Endothelial cell of umbilical vein (primary cell): ENCODE measurements around the gene RAB36. TPM values are rescaled to one million over a fixed set of nuclear protein-coding genes. Genes with fewer than 3 reads are reported as not detected.

Source experiments
- BruUV-seq: library from RNA; stranded (reverse); fragments of 400-500 nt; replicated peaks from 2 replicates; lab custom pipeline; 2021; lab: Mats Ljungman, UMichigan
- CTCF ChIA-PET: fragments of 300-600, 350-600 bp; sonication (Branson Sonifier 250); formaldehyde crosslinking; loops from one replicate; lab custom pipeline; 2021; ENCODE audit warnings: antibody characterized with exemption, inconsistent platforms; lab: Charles Lee
- POLR2A ChIA-PET: fragments of 300-600, 350-600 bp; sonication (Branson Sonifier 250); formaldehyde crosslinking; loops from one replicate; lab custom pipeline; 2021; ENCODE audit warnings: antibody characterized with exemption, inconsistent platforms; lab: Charles Lee
- DNase-seq: peaks from one replicate; pipeline ENCODE4 v3.0.0-alpha.2; 2011; ENCODE audit warnings: low read depth, low spot score
- FAIRE-seq: peaks from 2 replicates; lab custom pipeline; 2011; peaks lifted over from hg19 to GRCh38; lab: Jason Lieb, UNC
- H2AFZ ChIP-seq: 2 replicates; pipeline ENCODE4 v1.6.0; 2012; ENCODE audit warnings: low read depth, low read length, control low read depth, inconsistent platforms
- H3K27ac ChIP-seq: 2 replicates; pipeline ENCODE4 v1.5.1; 2011; ENCODE audit warnings: low read depth, mild to moderate bottlenecking, control low read depth, low read length, moderate library complexity; ENCODE audit not compliant: insufficient read depth
- H3K27me3 ChIP-seq, 2 experiments: 2 replicates each; pipeline versions ENCODE4 v1.6.0 to v1.6.1; 2011; ENCODE audit warnings: low read length in 2 of 2, mixed read lengths in 1 of 2; ENCODE audit not compliant: control insufficient read depth in 2 of 2, insufficient read depth in 2 of 2
- H3K36me3 ChIP-seq, 2 experiments: 2 replicates in 1 of 2; 3 replicates in 1 of 2; pipeline ENCODE4 v1.5.1; 2011; ENCODE audit warnings: low read length in 2 of 2, mild to moderate bottlenecking in 1 of 2, moderate library complexity in 1 of 2; ENCODE audit not compliant: control insufficient read depth in 2 of 2, insufficient read depth in 2 of 2; ENCODE audit errors: extremely low read depth in 1 of 2
- H3K4me1 ChIP-seq: 3 replicates; pipeline ENCODE4 v1.5.1; 2011; ENCODE audit warnings: mild to moderate bottlenecking, low read length; ENCODE audit not compliant: control insufficient read depth, insufficient read depth; ENCODE audit errors: extremely low read depth
- H3K4me2 ChIP-seq: 2 replicates; pipeline ENCODE4 v1.6.1; 2011; ENCODE audit warnings: low read length, control low read depth, mixed read lengths; ENCODE audit not compliant: insufficient read depth
- H3K4me3 ChIP-seq, 3 experiments: fragments of 200-600 bp in 1 of 3; sonication (generic), shearing (Covaris generic) in 1 of 3; replicated peaks in 1 of 3; 2 replicates each; pipeline ENCODE4 v1.5.1; 2011 to 2016; ENCODE audit warnings: control low read depth in 3 of 3, low read length in 3 of 3, mild to moderate bottlenecking in 2 of 3, inconsistent platforms in 1 of 3, low read depth in 1 of 3, moderate library complexity in 1 of 3; ENCODE audit not compliant: insufficient read depth in 1 of 3
- H3K79me2 ChIP-seq: 2 replicates; pipeline ENCODE4 v1.6.0; 2012; ENCODE audit warnings: low read length, inconsistent platforms; ENCODE audit not compliant: control insufficient read depth, insufficient read depth
- H3K9ac ChIP-seq: replicated peaks from 2 replicates; pipeline ENCODE3; 2011; ENCODE audit warnings: low read length, control low read depth; ENCODE audit not compliant: insufficient read depth; ENCODE audit errors: extremely low read depth
- H3K9me1 ChIP-seq: replicated peaks from 3 replicates; pipeline ENCODE4 v1.6.0; 2011; ENCODE audit warnings: mild to moderate bottlenecking, low read length; ENCODE audit not compliant: control insufficient read depth, insufficient read depth; ENCODE audit errors: extremely low read depth
- H3K9me3 ChIP-seq: replicated peaks from 2 replicates; pipeline ENCODE4 v1.5.1; 2012; ENCODE audit warnings: low read length, inconsistent platforms; ENCODE audit not compliant: control insufficient read depth, insufficient read depth
- H4K20me1 ChIP-seq: replicated peaks from 2 replicates; pipeline ENCODE3; 2011; ENCODE audit warnings: mild to moderate bottlenecking, low read length; ENCODE audit not compliant: control insufficient read depth, insufficient read depth; ENCODE audit errors: extremely low read depth
- FOS ChIP-seq: IDR thresholded peaks from 2 replicates; pipeline ENCODE4 v1.6.1; 2011; ENCODE audit warnings: mild to moderate bottlenecking, low read length, moderate library complexity, borderline replicate concordance; ENCODE audit not compliant: insufficient read depth
- GATA2 ChIP-seq: IDR thresholded peaks from 2 replicates; pipeline ENCODE4 v1.7.0; 2011; ENCODE audit warnings: low read depth, mild to moderate bottlenecking, moderate library complexity, mixed read lengths, low read length; ENCODE audit not compliant: insufficient read length, insufficient read depth
- JUN ChIP-seq: IDR thresholded peaks from 2 replicates; pipeline ENCODE4 v1.6.1; 2011; ENCODE audit warnings: borderline replicate concordance, low read depth; ENCODE audit not compliant: insufficient read length, insufficient read depth
- MYC ChIP-seq: IDR thresholded peaks from one replicate; pipeline ENCODE4 v1.6.1; 2011; ENCODE audit warnings: mild to moderate bottlenecking, low read depth, low read length
- POLR2AphosphoS5 ChIP-seq: IDR thresholded peaks from 2 replicates; pipeline ENCODE4 v1.6.1; 2012; ENCODE audit warnings: low read depth, mild to moderate bottlenecking, control low read depth, low read length, moderate library complexity; ENCODE audit not compliant: insufficient read depth
- dilution Hi-C: fragments of 300-500 bp; cut with MboI; formaldehyde crosslinking; loops from one replicate; pipeline ENCODE4 v1.15.0; 2019; ENCODE audit warnings: low sequenced_read_pairs; ENCODE audit not compliant: extremely low pct_ligation_motif_present
- intact Hi-C: fragments of 100-400 bp; cut with micrococcal nuclease; formaldehyde crosslinking; loops from one replicate; pipeline ENCODE4 v1.10.0; 2022
- polyA plus RNA-seq, 4 experiments: library from polyadenylated mRNA; depleted of rRNA in 3 of 4; stranded (reverse) in 3 of 4; unstranded in 1 of 4; fragments of >200 nt; gene quantifications; 2 replicates each; pipeline versions ENCODE4 v1.2.1 to v1.2.3, GENCODE V29; 2011 to 2012; ENCODE audit warnings: missing spikeins in 1 of 4
- total RNA-seq: library from RNA; stranded (reverse); gene quantifications from 2 replicates; pipeline ENCODE4 v1.2.3, GENCODE V29; 2021
- TF ChIP-seq, protein P1 (sequence below): IDR thresholded peaks from 2 replicates; pipeline ENCODE4 v1.6.1; 2011; ENCODE audit not compliant: insufficient read depth, insufficient read length
- TF ChIP-seq, protein P2 (sequence below), 2 donors: IDR thresholded peaks; 1 replicate in 1 of 2; 2 replicates in 1 of 2; pipeline ENCODE4 v1.5.1; 2011; ENCODE audit warnings: low read length in 2 of 2, mild to moderate bottlenecking in 2 of 2, moderate library complexity in 2 of 2, control low read depth in 1 of 2, inconsistent platforms in 1 of 2, low read depth in 1 of 2; ENCODE audit not compliant: insufficient read depth in 1 of 2; ENCODE audit errors: extremely low read depth in 1 of 2

Gene RAB36
- total and polyA plus RNA-seq, 2 donors (not counting 3 experiments of a cell fraction or from before 2014, with no cell fraction given), result 2.7 to 3.1 TPM

DNA sequence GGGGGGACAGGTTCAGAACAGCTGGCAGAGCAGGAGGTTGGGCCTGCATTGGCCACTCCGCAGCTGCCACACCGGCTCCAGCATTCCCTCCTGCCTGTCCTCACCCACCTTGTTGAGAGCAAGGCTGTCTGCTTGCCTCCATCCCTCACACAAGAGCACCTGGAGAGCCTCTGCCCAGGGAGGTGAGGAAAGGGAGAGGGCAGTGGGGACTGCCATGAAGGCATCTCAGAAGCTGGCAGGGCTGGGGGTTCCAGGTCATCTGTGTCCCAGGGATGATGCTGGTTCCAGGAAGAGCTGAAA is 30.6 kb upstream of the RAB36 start:
- Histone ChIP-seq H3K9me3 (no peaks in the 10 kb centered on the region), H3K36me3 (no peaks in the 10 kb centered on the region), H3K9me1 (no peaks in the 10 kb centered on the region), H3K4me1 (no peaks in the 10 kb centered on the region), H3K79me2 (no peaks in the 10 kb centered on the region), H2AFZ (no peak overlapping the region), H4K20me1 (no peaks in the 10 kb centered on the region), H3K4me2 (no peak overlapping the region), H3K27me3 (no peaks in the 10 kb centered on the region), H3K9ac (no peak overlapping the region), H3K4me3 (no peak overlapping the region), H3K27ac (no peak overlapping the region)
- DNase-seq (no peak), FAIRE-seq (no peak)
- CTCF ChIA-PET, result interaction anchor here (0.7 to 1.2 kb wide), 3 partner anchors 14 to 524 kb away, joined by 3 read pairs; no protein-coding TSS in a partner anchor
- dilution Hi-C loops (no loop called here), intact Hi-C loops (no loop called here)
- POLR2A ChIA-PET, result no interaction called here
- BruUV-seq, result no TSS peak
- TF ChIP-seq MYC (no peak), JUN (no peak), POLR2AphosphoS5 (no peak), GATA2 (no peak), FOS (no peak)
- TF ChIP-seq, protein P1, sequence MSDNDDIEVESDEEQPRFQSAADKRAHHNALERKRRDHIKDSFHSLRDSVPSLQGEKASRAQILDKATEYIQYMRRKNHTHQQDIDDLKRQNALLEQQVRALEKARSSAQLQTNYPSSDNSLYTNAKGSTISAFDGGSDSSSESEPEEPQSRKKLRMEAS, result no peak
- TF ChIP-seq, protein P2, sequence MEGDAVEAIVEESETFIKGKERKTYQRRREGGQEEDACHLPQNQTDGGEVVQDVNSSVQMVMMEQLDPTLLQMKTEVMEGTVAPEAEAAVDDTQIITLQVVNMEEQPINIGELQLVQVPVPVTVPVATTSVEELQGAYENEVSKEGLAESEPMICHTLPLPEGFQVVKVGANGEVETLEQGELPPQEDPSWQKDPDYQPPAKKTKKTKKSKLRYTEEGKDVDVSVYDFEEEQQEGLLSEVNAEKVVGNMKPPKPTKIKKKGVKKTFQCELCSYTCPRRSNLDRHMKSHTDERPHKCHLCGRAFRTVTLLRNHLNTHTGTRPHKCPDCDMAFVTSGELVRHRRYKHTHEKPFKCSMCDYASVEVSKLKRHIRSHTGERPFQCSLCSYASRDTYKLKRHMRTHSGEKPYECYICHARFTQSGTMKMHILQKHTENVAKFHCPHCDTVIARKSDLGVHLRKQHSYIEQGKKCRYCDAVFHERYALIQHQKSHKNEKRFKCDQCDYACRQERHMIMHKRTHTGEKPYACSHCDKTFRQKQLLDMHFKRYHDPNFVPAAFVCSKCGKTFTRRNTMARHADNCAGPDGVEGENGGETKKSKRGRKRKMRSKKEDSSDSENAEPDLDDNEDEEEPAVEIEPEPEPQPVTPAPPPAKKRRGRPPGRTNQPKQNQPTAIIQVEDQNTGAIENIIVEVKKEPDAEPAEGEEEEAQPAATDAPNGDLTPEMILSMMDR (IDR thresholded peaks at IDR 0.05; ENCODE audit: extremely low read depth in 1 of 2, insufficient read depth in 1 of 2, low read depth in 1 of 2, low read length in 2 of 2), result no peak
